ENCODE measurements around the gene PPP1R9B. TPM values are rescaled to one million over a fixed set of nuclear protein-coding genes. Genes with fewer than 3 reads are reported as not detected.

The PPP1R9B gene
- total and polyA plus RNA-seq, 2 of the 8 experiments (the other 6 are each of a cell fraction or from before 2014, with no cell fraction given): 5.2 to 13.1 TPM

DNA sequence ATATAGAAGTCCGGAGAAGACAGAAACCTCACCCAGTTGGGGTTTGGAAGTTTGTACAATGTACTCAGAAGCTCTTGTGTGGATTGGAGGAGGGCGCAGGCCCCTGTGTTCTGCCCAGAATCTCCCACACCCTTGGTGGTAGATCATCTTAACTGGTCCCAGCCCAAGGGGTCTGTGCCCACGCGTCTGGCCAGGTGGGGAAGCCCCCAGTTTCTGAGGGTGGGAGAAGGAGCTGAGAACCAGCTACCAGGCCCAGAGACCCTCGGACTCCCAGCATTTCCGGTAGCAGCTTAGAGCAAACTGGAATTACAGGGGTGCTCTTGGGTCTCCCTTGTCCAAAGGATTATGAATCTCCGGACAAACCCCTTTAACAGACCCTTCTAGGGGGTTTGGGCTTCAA lies 2.3 kb upstream of the PPP1R9B start:
- WGBS, 2 experiments (ENCODE audit: extremely low coverage in 1 of 2, insufficient coverage in 1 of 2, insufficient read length in 1 of 2, insufficient replicate concordance in 2 of 2, low coverage in 1 of 2, low lambda C conversion rate in 2 of 2, missing lambda C conversion rate in 1 of 2): 76% methylated on average over 7 of the region's 7 CpGs; no CpG with 5 or more reads in 1 of the 2 experiments
- no peak overlapping the region for H3K14ac ChIP-seq (ENCODE audit: insufficient read length)
- H2AK5ac ChIP-seq (ENCODE audit: low read depth, low read length): no peak overlapping the region
- POLR2A ChIA-PET (ENCODE audit: partially characterized antibody): interaction anchor here (0.6 to 2.6 kb wide), 15 partner anchors 9 to 293 kb away, joined by 3 to 25 read pairs (median 4); partner anchors contain the start of genes PDK2 and SAMD14
- H3K27me3 ChIP-seq (replicated peaks in 1 of 4; ENCODE audit: control insufficient read depth in 3 of 4, extremely low read depth in 1 of 4, insufficient read depth in 3 of 4, low read length in 3 of 4): peaks cover 2 to 17% (median 15%) of the 10 kb centered on the region in 4 experiments; a peak in 6 of 7 replicates
- no peak for TF ChIP-seq TCF12 (IDR thresholded peaks at IDR 0.05; ENCODE audit: low read depth, low read length)
- H3K4me2 ChIP-seq (ENCODE audit: insufficient read depth in 1 of 2, low read depth in 2 of 2, low read length in 2 of 2): peak overlapping the region in 1 of 2 experiments; percentile 87; a peak in 2 of 4 replicates
- H3K4ac ChIP-seq (replicated peaks; ENCODE audit: insufficient read length, low read depth, low read length): no peak overlapping the region
- H2BK15ac ChIP-seq (ENCODE audit: low read length): no peak overlapping the region
- peaks cover 1% of the 10 kb centered on the region; the same call in 1 of the 2 replicates for H3K79me1 ChIP-seq (ENCODE audit: low read depth, low read length)
- H3K4me1 ChIP-seq (replicated peaks in 1 of 4; ENCODE audit: control insufficient read depth in 3 of 4, insufficient read depth in 4 of 4, low read length in 3 of 4): peaks cover 0 to 18% (median 13%) of the 10 kb centered on the region in 4 experiments; a peak in 6 of 7 replicates
- no peaks in the 10 kb centered on the region for H3K79me2 ChIP-seq (ENCODE audit: control insufficient read depth in 1 of 2, insufficient read depth in 2 of 2, low read length in 2 of 2)
- peak overlapping the region in 1 of 4 experiments; percentile 64; a peak in 1 of 8 replicates for H3K4me3 ChIP-seq (ENCODE audit: extremely low read depth in 1 of 4, insufficient read depth in 2 of 4, low read depth in 3 of 4, low read length in 4 of 4)
- H3K9me3 ChIP-seq (ENCODE audit: insufficient read depth in 2 of 2, low read depth in 1 of 2, low read length in 1 of 2): no peaks in the 10 kb centered on the region
- H4K20me1 ChIP-seq (replicated peaks in 1 of 2; ENCODE audit: control insufficient read depth in 1 of 2, insufficient read depth in 2 of 2, low read length in 2 of 2): peaks cover 3 to 5% of the 10 kb centered on the region in 2 experiments
- no peak overlapping the region; the same call in 1 of the 2 replicates for H2BK5ac ChIP-seq (ENCODE audit: low read depth, low read length)
- H4K91ac ChIP-seq (replicated peaks; ENCODE audit: insufficient read length, low read length): peak overlapping the region; percentile 79
- H3K18ac ChIP-seq (ENCODE audit: extremely low read depth, low read length): no peak overlapping the region; the same call in 1 of the 2 replicates
- no peak overlapping the region for H3K56ac ChIP-seq (replicated peaks; ENCODE audit: insufficient read length, low read depth, low read length)
- H2AFZ ChIP-seq (ENCODE audit: low read length): no peak overlapping the region
- no peak overlapping the region for H3K23ac ChIP-seq (ENCODE audit: insufficient read length)
- no peak overlapping the region for H3K9ac ChIP-seq (replicated peaks in 1 of 4; ENCODE audit: extremely low read depth in 1 of 4, low read depth in 3 of 4, low read length in 3 of 4)
- CTCF ChIA-PET (ENCODE audit: partially characterized antibody): interaction anchor here (0.8 to 21.5 kb wide), 15 partner anchors 9 to 245 kb away, joined by 3 to 299 read pairs (median 5); partner anchors contain the start of genes LRRC59, PDK2, SAMD14 and SGCA
- H3K27ac ChIP-seq (ENCODE audit: low read depth, low read length): no peak overlapping the region
- H2BK20ac ChIP-seq (ENCODE audit: low read length): peak overlapping the region; percentile 80
- H2BK120ac ChIP-seq (replicated peaks; ENCODE audit: low read depth, low read length): no peak overlapping the region
- no peak for DNase-seq (ENCODE audit: low read depth in 1 of 2, low spot score in 2 of 2)
- peak overlapping the region; percentile 72; the same call in 1 of the 2 replicates for H2BK12ac ChIP-seq (ENCODE audit: low read depth, low read length)
- peaks cover 30% of the 10 kb centered on the region for H3K23me2 ChIP-seq (ENCODE audit: low read depth, low read length)
- H4K8ac ChIP-seq (ENCODE audit: extremely low read depth, insufficient read depth, low read length): no peak overlapping the region
- H3K36me3 ChIP-seq (ENCODE audit: control insufficient read depth in 2 of 4, insufficient read depth in 4 of 4, low read length in 3 of 4): no peaks in the 10 kb centered on the region
- no peak for FAIRE-seq
- no peak overlapping the region for H4K5ac ChIP-seq (ENCODE audit: insufficient read length, low read depth, low read length)
